ENCODE data around the gene SFXN2.
"Not testable (repeated sequence)": the region's sequence is repeated elsewhere in the genome, so short reads cannot be mapped to it uniquely, and the experiment has no call there.

The SFXN2 gene

GRCh38 chr10:102753718-102754117 is 39.3 kb downstream of the SFXN2 start:
- DNase-seq (ENCODE audit: low spot score): no peak

GRCh38 chr10:102757323-102757722 is 42.9 kb downstream of the SFXN2 start:
- DNase-seq (ENCODE audit: low spot score): no peak

GRCh38 chr10:102758240-102758932 is 44.0 kb downstream of the SFXN2 start:
- no peak for DNase-seq (ENCODE audit: low spot score)

- DNase-seq (ENCODE audit: low spot score): not testable (repeated sequence)
These were observed 44.5 kb downstream of the SFXN2 start for GRCh38 chr10:102758933-102759262.

- no peak for DNase-seq (ENCODE audit: low spot score)
These were observed 45.2 kb downstream of the SFXN2 start for GRCh38 chr10:102759497-102760210.

GRCh38 chr10:102761981-102762380 is 47.5 kb downstream of the SFXN2 start:
- no peak for DNase-seq (ENCODE audit: low spot score)

GRCh38 chr10:102762401-102763015 is 48.1 kb downstream of the SFXN2 start:
- DNase-seq (ENCODE audit: low spot score): no peak

GRCh38 chr10:102763037-102763607 is 48.7 kb downstream of the SFXN2 start:
- no peak for DNase-seq (ENCODE audit: low spot score)

GRCh38 chr10:102764470-102765161 is 50.2 kb downstream of the SFXN2 start:
- DNase-seq (ENCODE audit: low spot score): no peak

- DNase-seq (ENCODE audit: low spot score): no peak
These were observed 50.9 kb downstream of the SFXN2 start for GRCh38 chr10:102765336-102765735.

GRCh38 chr10:102767428-102768160 is 53.2 kb downstream of the SFXN2 start:
- no peak for DNase-seq (ENCODE audit: low spot score)

GRCh38 chr10:102769375-102770107 is 55.1 kb downstream of the SFXN2 start:
- DNase-seq (ENCODE audit: low spot score): no peak

GRCh38 chr10:102770108-102770482 is 55.7 kb downstream of the SFXN2 start:
- no peak for DNase-seq (ENCODE audit: low spot score)

GRCh38 chr10:102770792-102771191 is 56.4 kb downstream of the SFXN2 start:
- DNase-seq (ENCODE audit: low spot score): no peak

- no peak for DNase-seq (ENCODE audit: low spot score)
These were observed 58.9 kb downstream of the SFXN2 start for GRCh38 chr10:102773320-102773719.

- DNase-seq (ENCODE audit: low spot score): no peak
These were observed 59.5 kb downstream of the SFXN2 start for GRCh38 chr10:102773986-102774385.

GRCh38 chr10:102775201-102775934 is 60.9 kb downstream of the SFXN2 start:
- DNase-seq (ENCODE audit: low spot score): no peak

- peak; percentile 59 for DNase-seq (ENCODE audit: low spot score)
These were observed 61.7 kb downstream of the SFXN2 start for GRCh38 chr10:102775935-102776669.

GRCh38 chr10:102776779-102777456 is 62.5 kb downstream of the SFXN2 start:
- peak; percentile 92 for DNase-seq (ENCODE audit: low spot score)

Measured in hepatic stellate cell (primary cell).